ENCODE results near the gene TEX22. TPM values are rescaled to one million over a fixed set of nuclear protein-coding genes. Genes with fewer than 3 reads are reported as not detected.

The TEX22 gene
- total RNA-seq, 1 experiment from 2014 or later: 2.6 TPM

DNA sequence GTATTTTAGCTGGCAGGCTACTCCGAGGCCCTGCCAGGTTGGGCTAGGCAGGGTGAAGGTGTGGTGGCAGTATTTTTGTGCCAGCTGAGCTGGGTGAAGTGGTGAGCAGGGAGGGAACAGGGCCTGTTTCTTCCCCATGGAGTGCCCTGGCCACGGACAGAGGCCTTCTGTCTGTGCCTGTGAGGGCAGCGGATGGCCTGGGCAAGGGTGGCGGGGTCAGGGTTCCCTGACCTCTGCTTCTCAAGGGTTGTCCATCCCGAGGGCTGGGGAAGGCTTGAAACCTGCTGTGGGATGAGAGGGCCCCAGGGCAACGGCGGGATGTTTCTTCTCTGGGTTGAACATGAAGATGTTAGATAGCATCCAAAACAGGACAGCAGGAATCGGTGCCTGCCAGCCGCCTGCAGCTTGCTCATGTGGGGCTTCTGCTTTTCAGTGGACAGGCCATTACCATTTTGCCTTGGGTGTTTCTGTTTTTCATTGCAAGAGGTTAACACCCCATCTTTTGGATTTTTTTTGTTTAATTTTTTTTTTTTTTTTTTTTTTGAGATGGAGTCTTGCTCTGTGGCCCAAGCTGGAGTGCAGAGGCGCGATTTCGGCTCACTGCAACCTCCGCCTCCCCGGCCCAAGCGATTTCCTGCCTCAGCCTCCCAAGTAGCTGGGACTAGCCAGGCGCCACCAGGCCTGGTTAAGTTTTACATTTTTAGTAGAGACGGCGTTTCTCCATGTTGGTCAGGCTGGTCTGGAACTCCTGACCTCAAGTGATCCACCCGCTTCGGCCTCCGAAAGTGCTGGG is 24.6 kb downstream of the TEX22 start:
- H3K27me3 ChIP-seq (ENCODE audit: insufficient read depth, low read depth): no peaks in the 10 kb centered on the region
- H3K4me2 ChIP-seq: no peak overlapping the region
- no peaks in the 10 kb centered on the region for H3K9me2 ChIP-seq (ENCODE audit: insufficient read depth)
- H3K36me3 ChIP-seq (ENCODE audit: low read depth): no peaks in the 10 kb centered on the region
- CTCF ChIA-PET: no interaction called here
- H3K27ac ChIP-seq: no peak overlapping the region
- TF ChIP-seq, protein P1, sequence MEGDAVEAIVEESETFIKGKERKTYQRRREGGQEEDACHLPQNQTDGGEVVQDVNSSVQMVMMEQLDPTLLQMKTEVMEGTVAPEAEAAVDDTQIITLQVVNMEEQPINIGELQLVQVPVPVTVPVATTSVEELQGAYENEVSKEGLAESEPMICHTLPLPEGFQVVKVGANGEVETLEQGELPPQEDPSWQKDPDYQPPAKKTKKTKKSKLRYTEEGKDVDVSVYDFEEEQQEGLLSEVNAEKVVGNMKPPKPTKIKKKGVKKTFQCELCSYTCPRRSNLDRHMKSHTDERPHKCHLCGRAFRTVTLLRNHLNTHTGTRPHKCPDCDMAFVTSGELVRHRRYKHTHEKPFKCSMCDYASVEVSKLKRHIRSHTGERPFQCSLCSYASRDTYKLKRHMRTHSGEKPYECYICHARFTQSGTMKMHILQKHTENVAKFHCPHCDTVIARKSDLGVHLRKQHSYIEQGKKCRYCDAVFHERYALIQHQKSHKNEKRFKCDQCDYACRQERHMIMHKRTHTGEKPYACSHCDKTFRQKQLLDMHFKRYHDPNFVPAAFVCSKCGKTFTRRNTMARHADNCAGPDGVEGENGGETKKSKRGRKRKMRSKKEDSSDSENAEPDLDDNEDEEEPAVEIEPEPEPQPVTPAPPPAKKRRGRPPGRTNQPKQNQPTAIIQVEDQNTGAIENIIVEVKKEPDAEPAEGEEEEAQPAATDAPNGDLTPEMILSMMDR (conservative IDR thresholded peaks at IDR 0.05): no peak
- TF ChIP-seq EZH2 (IDR thresholded peaks at IDR 0.05; ENCODE audit: low read depth): no peak
- DNase-seq: no peak
- intact Hi-C loops (cut with micrococcal nuclease; ENCODE audit: unreplicated experiment): no loop called here
- POLR2A ChIA-PET (ENCODE audit: unreplicated experiment): interaction anchor here (0.7 kb wide), 1 partner anchor 233 kb away, joined by 8 read pairs; no protein-coding TSS in a partner anchor
- H3K4me3 ChIP-seq: no peak overlapping the region
- BruUV-seq (replicated peaks): no TSS peak
- H4K20me1 ChIP-seq (ENCODE audit: insufficient read depth): peaks cover 52% of the 10 kb centered on the region
- peaks cover 6% of the 10 kb centered on the region; the same call in 1 of the 2 replicates for H3F3A ChIP-seq (ENCODE audit: insufficient read depth, low read depth)
- H3K4me1 ChIP-seq (replicated peaks; ENCODE audit: insufficient read depth): peaks cover 18% of the 10 kb centered on the region; the same call in 1 of the 2 replicates
- H3K9me3 ChIP-seq (ENCODE audit: insufficient read depth, low read depth): no peaks in the 10 kb centered on the region
- peaks cover 80% of the 10 kb centered on the region for H3K79me2 ChIP-seq (ENCODE audit: low read depth)
- no peak overlapping the region for H2AFZ ChIP-seq

DNA sequence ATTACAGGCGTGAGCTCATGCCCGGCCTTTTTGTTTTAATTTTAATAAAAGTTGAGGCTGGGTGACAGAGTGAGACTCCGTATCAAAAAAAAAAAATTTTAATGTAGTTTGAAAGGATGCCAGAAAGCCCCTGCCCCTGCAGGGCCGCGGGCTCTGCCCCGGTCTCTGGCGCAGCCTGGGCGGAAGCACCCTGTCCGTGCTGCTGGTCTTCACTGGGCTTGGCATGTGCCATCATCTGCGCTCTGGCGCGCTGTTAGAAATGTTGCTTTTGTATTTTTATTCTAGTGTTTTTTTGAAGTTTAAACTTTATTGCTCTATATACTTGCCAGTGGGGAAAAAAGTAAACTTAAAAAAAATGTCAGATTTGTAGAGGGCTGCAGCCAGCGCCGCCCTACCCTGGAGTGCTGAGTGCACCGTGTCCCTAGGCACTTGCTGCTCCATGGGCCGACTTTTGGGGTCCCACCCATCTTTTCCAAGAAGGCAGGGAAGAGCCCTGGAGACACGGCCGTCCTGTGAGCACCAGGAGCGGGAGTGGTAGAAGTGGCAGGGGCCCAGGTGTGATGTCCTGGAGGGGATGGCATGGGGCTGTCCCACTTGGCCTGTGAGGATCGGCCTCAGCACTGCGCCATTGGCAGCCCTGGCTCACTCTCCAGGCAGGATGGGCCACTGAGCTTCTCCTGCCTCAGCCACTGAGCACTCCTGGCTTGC is 25.3 kb downstream of the TEX22 start:
- H3K9me3 ChIP-seq (ENCODE audit: insufficient read depth, low read depth): no peaks in the 10 kb centered on the region
- no peak overlapping the region for H3K4me3 ChIP-seq
- no peak overlapping the region for H2AFZ ChIP-seq
- intact Hi-C loops (cut with micrococcal nuclease; ENCODE audit: unreplicated experiment): no loop called here
- no peak for DNase-seq
- H3K27ac ChIP-seq: no peak overlapping the region
- ChIA-PET POLR2A (ENCODE audit: unreplicated experiment) (interaction anchor here (0.7 kb wide), 1 partner anchor 234 kb away, joined by 8 read pairs; no protein-coding TSS in a partner anchor), CTCF (no interaction called here)
- no peaks in the 10 kb centered on the region for H3K36me3 ChIP-seq (ENCODE audit: low read depth)
- 0 out of 2 replicates have a peak, but pooled peaks cover 6% of the 10 kb centered on the region for H3F3A ChIP-seq (ENCODE audit: insufficient read depth, low read depth)
- peaks cover 57% of the 10 kb centered on the region for H4K20me1 ChIP-seq (ENCODE audit: insufficient read depth)
- no peak overlapping the region for H3K4me2 ChIP-seq
- peaks cover 87% of the 10 kb centered on the region for H3K79me2 ChIP-seq (ENCODE audit: low read depth)
- TF ChIP-seq, protein P1 (conservative IDR thresholded peaks at IDR 0.05): no peak
- no peak for TF ChIP-seq EZH2 (IDR thresholded peaks at IDR 0.05; ENCODE audit: low read depth)
- no TSS peak for BruUV-seq (replicated peaks)
- no peaks in the 10 kb centered on the region for H3K9me2 ChIP-seq (ENCODE audit: insufficient read depth)
- peaks cover 18% of the 10 kb centered on the region; the same call in 1 of the 2 replicates for H3K4me1 ChIP-seq (replicated peaks; ENCODE audit: insufficient read depth)
- H3K27me3 ChIP-seq (ENCODE audit: insufficient read depth, low read depth): no peaks in the 10 kb centered on the region

DNA sequence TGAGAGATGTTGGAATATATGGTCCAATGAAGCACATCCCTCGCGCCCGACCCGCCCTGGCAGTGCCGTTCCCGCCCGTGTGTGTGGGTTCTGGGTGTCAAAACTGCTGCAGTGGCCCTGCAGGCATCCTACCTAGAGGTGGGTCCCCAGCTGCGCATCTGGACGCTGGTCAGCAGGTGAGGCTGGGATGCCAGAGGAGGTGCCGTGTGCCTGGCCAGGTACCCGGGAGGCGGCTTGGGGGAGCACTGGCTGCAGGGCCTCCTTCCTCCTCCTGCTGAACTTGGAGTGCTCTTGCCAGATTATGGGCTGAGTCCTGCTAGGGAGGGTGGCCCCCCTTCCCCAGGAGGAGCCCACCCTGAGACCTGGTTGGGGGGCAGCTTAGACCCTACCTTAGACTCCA is 26.5 kb downstream of the TEX22 start:
- no peaks in the 10 kb centered on the region for H3K27me3 ChIP-seq (ENCODE audit: insufficient read depth, low read depth)
- no peak overlapping the region for H3K27ac ChIP-seq
- peaks cover 59% of the 10 kb centered on the region for H4K20me1 ChIP-seq (ENCODE audit: insufficient read depth)
- POLR2A ChIA-PET (ENCODE audit: unreplicated experiment): no interaction called here
- peaks cover 12% of the 10 kb centered on the region for H3K4me1 ChIP-seq (replicated peaks; ENCODE audit: insufficient read depth)
- no peak for DNase-seq
- no peak overlapping the region for H3K4me3 ChIP-seq
- peaks cover 10% of the 10 kb centered on the region for H3F3A ChIP-seq (ENCODE audit: insufficient read depth, low read depth)
- no peak overlapping the region for H3K4me2 ChIP-seq
- no peaks in the 10 kb centered on the region for H3K9me2 ChIP-seq (ENCODE audit: insufficient read depth)
- H2AFZ ChIP-seq: no peak overlapping the region
- no peaks in the 10 kb centered on the region for H3K36me3 ChIP-seq (ENCODE audit: low read depth)
- no peaks in the 10 kb centered on the region for H3K9me3 ChIP-seq (ENCODE audit: insufficient read depth, low read depth)
- BruUV-seq (replicated peaks): no TSS peak
- intact Hi-C loops (cut with micrococcal nuclease; ENCODE audit: unreplicated experiment): no loop called here
- TF ChIP-seq, protein P1 (conservative IDR thresholded peaks at IDR 0.05): no peak
- TF ChIP-seq EZH2 (IDR thresholded peaks at IDR 0.05; ENCODE audit: low read depth): no peak
- CTCF ChIA-PET: no interaction called here
- peaks cover 87% of the 10 kb centered on the region for H3K79me2 ChIP-seq (ENCODE audit: low read depth)

Measured in PC-9 (cell line).